ENCODE results near the gene GRN. TPM values are rescaled to one million over a fixed set of nuclear protein-coding genes. Genes with fewer than 3 reads are reported as not detected.

The GRN gene
- total and polyA plus RNA-seq, 9 of the 15 experiments (the other 6 are each of a cell fraction or from before 2014, with no cell fraction given) = 5.4 to 75.3 (median 20.7) TPM

GRCh38 chr17:44385287-44386181 lies 40.4 kb downstream of the GRN start (continued):
- TF ChIP-seq STAT6 (CRISPR knock-in tag; IDR thresholded peaks at IDR 0.05) (0 out of 2 replicates have a peak, but pooled peaks have one; percentile 69), FOS (IDR thresholded peaks at IDR 0.05; ENCODE audit: extremely low read depth, insufficient read length) (no peak), TARDBP (IDR thresholded peaks at IDR 0.05) (0 out of 2 replicates have a peak, but pooled peaks have one; percentile 51), HMG20B (CRISPR knock-in tag; IDR thresholded peaks at IDR 0.05) (no peak), KDM5B (IDR thresholded peaks at IDR 0.05; ENCODE audit: insufficient replicate concordance, low read depth, low read length) (peak; percentile 89), MTF1 (CRISPR knock-in tag; IDR thresholded peaks at IDR 0.05; ENCODE audit: borderline replicate concordance) (no peak), NRF1 (conservative IDR thresholded peaks at IDR 0.05 in 1 of 2, IDR thresholded peaks at IDR 0.05 in 1 of 2) (peak; percentile 58 to 61), L3MBTL2 (IDR thresholded peaks at IDR 0.05) (peak; percentile 58; the same call in 1 of the 2 replicates), ILF3 (IDR thresholded peaks at IDR 0.05; ENCODE audit: borderline replicate concordance) (no peak), RBFOX2 (IDR thresholded peaks at IDR 0.05; ENCODE audit: low read depth, low read length) (peak; percentile 86), ZNF263 (CRISPR knock-in tag; IDR thresholded peaks at IDR 0.05; ENCODE audit: borderline replicate concordance) (0 out of 2 replicates have a peak, but pooled peaks have one; percentile 36), CTBP1 (IDR thresholded peaks at IDR 0.05; ENCODE audit: borderline replicate concordance) (0 out of 2 replicates have a peak, but pooled peaks have one; percentile 39), TBL1XR1 (IDR thresholded peaks at IDR 0.05; ENCODE audit: low read length in 2 of 2) (no peak), ZNF41 (CRISPR knock-in tag; conservative IDR thresholded peaks at IDR 0.05) (no peak), IRF2 (CRISPR knock-in tag; IDR thresholded peaks at IDR 0.05) (no peak), HMGN3 (IDR thresholded peaks at IDR 0.05; ENCODE audit: borderline replicate concordance, extremely low read depth, insufficient read length, low read depth, low read length) (peak; percentile 53), MLLT1 (IDR thresholded peaks at IDR 0.05) (no peak), ZBTB5 (IDR thresholded peaks at IDR 0.05) (no peak), HBP1 (CRISPR knock-in tag; IDR thresholded peaks at IDR 0.05) (no peak)

All from K562 (cell line).